GM19467 (cell line): ENCODE data around the gene ORMDL1.
A peak's percentile ranks its signal among the peaks of the same experiment; 100 is the strongest.

Experiments
- ATAC-seq: cut with Tn5 transposase; IDR thresholded peaks from one replicate; pipeline ENCODE4 v1.9.1; 2021; ENCODE audit warnings: mild to moderate bottlenecking, moderate library complexity; ENCODE audit not compliant: unreplicated experiment

Gene ORMDL1, protein sequence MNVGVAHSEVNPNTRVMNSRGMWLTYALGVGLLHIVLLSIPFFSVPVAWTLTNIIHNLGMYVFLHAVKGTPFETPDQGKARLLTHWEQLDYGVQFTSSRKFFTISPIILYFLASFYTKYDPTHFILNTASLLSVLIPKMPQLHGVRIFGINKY

DNA sequence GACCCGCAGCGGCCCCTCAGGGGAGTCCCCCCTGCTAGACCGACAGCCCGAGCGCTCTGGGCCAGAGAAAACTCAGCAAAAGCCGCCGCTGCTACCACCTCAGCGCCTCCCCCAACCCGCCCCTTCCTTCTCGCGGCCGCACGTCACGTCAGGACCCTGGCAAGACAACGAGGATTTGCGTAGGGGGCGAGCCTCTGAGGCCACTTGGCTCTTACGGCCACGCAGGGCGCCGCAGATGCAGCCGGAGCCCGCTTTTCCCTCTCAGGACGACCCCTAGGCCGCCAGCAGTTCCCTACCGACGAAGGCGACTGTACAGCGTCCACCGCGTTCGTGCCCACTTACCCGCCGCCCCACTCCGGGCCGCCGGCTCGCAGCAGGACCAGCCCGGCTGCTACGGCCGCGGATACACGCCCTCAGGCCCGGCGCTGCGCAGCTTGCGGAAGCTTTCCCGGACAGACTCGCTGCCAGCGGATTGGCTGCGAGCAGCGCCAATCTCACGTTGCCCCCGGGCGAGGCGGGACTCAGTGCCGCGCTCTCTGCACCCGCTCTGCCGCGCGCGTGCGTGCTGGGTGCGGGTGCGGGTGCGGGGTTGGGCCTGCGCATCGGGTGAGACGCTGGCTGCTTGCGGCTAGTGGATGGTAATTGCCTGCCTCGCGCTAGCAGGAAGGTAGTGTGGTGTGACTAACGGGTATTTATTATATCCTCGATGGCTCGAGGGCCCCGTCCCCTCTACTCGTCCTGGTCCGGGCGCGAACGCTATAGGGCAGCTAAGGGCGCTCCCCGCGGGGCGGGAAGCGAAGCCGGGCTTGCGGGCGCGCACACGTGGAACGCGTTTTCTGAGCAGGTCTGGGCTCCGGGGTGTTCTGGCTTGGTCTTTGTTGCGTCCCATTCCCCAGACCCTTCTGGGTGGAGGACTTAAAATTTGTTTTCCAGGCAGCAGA is at the start of gene ORMDL1, which contains the start of gene PMS1:
TSS of gene ORMDL1 (minus strand) at position 413 of the 941 bp plus-strand sequence. CDS start 1,744 bp downstream, outside the sequence.
TSS of gene PMS1 (plus strand) at position 524 of the 941 bp plus-strand sequence. CDS start 7,360 bp downstream, outside the sequence.
- ATAC-seq = peak; percentile 94

DNA sequence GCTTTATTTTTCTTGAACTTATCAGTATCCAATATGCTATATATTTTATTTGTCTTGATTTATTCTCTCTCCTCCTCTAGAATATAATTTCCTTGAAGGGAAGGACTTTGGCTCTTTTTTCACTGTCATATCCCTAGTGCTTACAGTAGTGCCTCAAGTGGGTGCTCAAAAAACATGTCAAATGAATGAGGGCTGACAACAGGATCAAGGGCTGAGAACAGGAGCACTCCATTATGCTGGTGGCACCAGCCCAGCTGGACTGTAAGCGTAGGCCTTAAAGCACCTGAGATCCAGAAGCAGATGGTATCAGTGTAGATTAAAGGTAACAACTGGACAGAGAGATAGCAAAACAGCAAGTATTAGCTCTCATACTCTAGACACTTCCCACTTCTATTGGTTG is 46.4 kb upstream of the ORMDL1 start:
- ATAC-seq = no peak

DNA sequence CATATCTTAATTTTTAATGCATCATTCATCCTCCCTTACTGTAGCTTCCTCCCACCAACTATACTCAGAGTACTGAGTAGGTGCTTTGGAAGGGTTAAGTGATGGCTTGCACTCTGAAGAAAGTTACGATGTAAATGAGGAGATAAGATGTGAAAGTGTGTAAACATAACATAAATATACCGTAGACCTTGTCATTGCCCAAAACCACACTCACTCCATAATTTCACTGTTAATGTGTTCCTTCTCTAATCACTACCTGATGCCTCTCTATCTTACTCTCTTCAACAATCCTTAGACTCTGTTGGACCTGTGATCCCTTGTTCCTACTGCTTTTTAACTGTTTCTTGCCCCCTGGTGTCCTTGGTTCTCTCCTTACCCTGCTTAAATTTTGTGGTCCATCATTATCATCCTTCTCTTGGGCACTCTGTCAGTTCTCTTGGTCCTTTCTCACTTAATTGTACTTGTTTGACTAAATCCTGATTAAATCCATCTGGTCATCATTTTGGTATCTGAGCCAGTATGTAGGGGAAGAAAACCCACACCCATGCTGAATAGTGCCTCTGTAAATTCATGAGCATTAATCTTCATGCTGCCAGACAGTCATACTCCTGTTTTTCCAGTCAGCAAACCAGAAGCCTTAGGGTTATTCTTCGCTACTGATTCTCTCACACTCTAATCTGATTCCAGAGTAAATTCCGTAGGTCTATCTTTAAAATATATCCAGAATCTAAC is 45.1 kb upstream of the ORMDL1 start:
- ATAC-seq = no peak

DNA sequence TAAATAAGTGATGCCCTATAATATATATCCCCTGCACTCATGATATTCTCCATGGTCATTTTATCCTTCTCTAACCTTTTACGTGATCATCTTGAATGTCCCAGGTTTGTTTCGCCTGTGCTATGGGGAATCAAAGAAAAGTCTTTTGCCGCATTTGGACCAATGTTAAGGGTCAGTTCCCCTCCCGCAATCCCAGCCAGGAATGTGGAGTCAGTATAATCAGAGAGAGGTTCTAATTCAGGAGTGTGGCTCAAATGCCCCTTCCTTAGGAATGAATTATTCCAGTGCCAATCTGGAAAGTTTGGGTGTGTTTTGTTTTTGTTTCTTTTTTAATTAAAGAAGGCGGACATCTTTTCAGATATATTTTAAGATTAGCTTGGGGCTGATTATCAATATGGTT is 41.9 kb upstream of the ORMDL1 start:
- no peak for ATAC-seq

DNA sequence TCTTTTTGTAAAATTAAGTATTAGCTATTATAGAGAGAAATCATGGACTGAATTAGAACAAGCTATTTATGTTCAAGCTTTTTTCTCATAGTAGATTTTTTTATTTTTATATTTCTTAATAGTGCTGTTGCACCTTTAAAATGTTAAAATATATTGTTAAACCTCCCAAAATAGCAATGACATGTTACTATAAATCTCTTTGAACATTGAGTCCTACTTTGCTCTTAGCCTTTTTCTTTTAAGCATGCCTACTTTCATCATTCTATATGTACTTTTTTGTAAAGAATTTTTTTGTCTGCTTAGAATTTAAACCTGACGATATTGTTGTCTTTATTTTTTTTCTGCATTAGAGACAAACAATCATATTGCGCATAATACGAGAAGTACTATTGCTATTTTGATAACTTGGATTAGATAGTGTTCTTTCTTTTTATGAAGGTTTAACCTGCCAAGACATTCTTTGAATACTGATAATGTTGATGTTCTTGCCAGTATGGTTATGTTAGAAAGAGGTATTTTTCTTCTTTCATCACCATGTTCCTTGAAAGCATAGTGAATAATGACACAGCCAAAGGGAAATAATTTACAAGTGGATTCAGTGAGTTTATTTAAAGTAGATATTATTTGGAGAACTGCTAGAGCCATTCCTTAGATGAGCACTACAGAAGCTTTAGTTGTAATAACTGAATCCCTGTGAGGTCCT is 40.7 kb upstream of the ORMDL1 start:
- ATAC-seq = no peak

DNA sequence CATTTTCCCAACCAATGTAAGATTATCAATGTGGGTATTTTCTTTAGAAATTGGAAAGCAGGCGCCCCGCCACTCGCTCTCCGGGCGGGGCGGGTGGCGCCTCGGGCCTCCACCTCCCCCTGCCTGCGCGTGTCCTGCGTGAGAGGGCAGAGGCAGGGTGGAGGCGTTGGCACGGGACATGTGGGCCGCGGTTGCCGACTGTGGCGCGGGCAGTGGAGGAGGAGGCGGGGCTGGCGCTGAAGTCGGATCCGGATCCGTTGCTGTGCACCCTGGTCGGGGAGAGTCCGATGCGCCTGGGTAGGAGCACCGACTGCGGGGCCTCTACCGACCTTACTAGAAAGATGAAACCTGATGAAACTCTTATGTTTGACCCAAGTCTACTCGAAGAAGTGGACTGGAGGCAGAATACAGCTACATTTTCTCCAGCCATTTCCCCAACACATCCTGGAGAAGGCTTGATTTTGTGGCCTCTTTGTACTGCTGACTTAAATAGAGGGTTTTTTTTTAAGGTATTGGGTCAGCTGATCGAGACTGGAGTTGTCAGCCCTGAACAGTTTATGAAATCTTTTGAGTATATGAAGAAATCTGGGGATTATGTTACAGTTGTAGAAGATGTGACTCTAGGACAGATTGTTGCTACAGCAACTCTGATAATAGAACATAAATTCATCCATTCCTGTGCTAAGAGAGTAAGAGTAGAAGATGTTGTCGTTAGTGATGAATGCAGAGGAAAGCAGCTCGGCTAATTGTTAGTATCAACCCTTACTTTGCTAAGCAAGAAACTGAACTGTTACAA is 38.0 kb upstream of the ORMDL1 start:
- ATAC-seq = no peak

DNA sequence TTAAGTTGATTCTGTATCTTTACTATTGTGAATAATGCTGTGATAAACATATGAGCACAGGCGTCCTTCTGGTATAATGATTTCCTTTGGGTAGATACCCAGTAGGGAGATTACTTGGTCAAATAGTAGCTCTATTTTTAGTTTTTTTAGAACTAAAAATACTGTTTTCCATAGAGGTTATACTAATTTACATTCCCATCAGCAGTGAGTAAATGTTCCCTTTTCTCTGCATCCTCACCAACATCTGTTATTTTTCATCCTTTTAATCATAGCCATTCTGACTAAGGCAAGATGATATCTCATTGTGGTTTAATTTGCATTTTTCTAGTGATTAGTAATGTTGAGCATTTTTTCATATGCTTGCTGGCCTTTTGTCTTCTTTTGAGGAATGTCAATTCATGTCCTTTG is 35.2 kb upstream of the ORMDL1 start:
- ATAC-seq = no peak

DNA sequence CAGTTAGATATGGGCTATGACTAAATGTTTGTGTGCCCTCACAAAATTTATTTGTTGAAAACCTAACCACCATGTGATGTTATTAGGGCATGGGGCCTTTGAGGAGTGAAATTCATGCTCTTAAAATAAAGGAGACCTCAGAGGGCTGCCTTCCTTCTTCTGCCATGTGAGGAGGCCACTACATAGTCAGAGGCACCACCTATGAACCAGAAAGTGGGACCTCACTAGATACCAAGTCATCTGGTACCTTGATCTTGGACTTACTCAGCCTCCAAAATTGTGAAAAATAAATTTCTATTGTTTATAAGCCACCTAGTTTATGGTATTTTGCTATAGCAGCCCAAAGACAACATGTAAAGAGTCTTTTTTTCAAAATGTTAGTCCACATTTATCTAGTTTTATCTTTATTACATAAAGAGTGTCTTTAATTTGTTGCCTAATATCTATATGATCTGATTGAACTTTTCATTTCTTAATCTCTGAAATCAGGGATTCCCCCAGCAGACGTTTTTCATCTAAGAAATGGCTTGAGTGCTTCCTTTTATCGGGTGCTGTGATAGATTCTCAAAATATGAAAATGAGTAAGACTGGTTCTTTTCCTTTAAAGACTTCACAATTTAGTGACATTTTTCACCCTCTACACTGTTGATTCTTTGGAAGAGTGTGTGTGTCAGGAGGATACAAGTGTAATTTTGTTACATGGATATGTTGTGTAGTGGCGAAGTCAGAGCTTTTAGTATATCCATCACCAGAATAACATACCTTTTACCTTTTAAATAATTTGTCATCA is 34.3 kb upstream of the ORMDL1 start:
- no peak for ATAC-seq

DNA sequence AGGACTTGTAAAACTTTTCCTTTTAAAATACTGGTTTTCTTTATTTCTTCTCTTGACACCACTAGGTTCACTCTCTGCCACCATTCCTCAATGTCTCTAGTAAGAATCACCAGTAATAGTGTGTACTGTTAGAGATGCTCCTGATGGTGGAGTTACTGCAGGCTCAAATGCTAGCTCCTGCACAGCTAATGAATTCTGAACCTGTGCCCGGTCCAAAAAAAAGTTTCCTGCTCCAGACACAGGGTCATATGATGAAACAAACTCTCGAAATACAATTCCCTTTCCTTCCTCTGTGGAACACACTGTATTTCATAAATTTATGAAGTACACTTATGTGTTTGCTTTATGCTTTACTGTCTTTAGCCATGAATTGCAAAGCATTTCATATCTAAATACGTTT is 19.3 kb upstream of the ORMDL1 start:
- ATAC-seq = no peak

DNA sequence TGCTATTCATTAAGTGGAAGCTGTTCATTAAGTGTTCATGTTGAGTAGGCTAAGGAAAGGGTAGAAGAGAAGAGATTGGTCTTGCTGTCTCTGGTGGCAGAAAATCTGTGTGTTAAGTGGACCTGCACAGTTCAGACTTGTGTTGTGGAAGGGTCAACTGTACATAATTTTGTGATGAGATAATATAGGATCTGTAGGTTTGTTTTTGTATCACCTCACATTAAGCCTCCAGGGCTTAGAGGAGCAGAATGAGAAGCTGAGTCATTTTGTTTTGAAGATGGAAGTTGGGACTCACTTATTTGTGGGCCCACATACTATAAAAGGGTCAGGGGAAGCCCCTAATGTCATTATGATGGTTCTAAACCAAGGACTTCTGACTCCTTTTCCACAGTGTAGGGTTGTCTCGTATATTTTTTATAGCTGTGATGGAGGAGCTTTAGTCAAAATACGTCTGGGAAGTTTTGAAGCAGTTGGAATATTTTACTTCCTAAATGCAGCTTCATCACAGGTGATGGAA is 18.3 kb upstream of the ORMDL1 start:
- ATAC-seq = no peak

DNA sequence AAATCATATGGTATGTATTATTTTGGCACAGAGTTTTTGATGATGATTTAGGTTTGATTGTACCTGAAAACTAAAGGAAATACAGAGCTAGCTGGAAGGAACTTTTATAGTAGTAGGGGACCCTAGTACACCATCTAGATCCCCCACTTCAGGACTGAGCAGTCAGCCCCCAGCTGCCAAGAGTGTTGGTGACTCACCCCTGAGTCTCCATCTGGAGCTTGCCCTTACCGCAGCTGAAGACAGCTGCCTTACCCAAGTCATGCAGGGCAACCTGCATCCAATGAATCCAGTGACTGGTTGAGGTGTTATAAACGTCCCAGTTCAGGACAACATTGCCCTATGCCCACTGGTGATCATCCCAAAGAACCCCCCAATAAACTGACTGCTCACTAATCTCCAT is 15.4 kb upstream of the ORMDL1 start:
- no peak for ATAC-seq

DNA sequence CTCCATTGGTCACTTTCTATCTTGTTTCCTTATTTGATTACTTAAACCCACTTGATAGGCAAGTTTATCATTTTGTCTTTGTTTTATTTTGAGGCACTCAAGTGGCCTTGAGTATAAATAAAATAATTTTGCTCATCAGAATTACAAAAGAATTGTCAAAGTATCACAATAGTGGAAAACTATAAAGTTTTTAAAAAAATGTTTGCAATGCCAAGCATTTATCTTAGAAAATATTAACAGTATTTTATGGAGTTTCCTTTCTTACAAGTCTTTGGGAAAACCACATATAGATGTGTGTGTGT is 14.8 kb upstream of the ORMDL1 start:
- ATAC-seq = no peak

DNA sequence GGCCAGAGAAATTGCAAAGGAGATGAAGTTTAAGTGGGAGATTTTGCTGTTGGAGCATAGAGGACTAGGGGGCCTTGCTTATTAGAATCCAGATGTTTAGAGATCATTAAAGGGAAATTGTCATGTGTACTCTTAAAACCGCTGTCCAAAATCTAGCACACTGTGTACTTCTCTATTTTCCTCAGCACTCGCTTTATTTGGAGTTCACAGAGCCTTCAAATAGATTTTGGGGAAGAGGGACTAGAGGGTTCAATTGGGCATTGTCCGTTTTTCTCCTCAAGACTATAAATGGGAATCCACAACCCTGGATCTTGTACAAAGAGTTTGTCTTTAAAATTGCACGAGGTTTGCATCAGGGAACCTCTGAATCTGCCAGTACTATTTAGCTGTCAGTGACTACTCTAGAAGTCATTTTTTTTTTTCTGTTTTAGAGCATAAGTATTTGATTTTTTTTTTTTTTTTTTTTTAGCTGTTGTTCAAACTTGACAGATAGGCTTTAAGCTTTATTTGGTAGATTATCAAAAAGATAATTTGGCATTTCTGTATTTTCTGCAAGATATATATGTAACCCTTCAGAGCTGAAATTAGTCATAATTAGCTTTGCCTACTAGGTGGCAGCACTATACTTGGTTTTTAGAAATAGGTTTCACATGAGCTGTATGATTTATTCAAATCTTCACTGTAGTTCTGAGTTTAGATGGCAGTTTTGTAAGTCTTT is 14.3 kb upstream of the ORMDL1 start:
- ATAC-seq = no peak

DNA sequence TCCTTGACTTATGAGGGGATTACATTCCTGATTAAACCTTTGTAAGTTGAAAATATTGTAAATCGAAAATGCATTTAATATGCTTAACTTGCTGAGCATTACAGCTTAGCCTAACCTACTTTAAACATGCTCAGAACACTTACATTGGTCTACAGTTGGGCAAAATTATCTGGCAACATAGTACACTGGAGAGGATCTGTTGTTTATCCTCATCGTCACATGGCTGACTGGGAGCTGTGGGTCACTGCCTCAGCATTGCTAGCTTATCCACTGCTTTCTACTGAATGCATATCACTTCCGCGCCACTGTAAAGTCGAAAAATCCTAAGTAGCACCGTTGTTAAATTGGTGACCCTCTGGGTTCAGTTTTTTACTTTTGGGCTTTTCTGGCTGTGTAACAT is 13.8 kb upstream of the ORMDL1 start:
- ATAC-seq = no peak

DNA sequence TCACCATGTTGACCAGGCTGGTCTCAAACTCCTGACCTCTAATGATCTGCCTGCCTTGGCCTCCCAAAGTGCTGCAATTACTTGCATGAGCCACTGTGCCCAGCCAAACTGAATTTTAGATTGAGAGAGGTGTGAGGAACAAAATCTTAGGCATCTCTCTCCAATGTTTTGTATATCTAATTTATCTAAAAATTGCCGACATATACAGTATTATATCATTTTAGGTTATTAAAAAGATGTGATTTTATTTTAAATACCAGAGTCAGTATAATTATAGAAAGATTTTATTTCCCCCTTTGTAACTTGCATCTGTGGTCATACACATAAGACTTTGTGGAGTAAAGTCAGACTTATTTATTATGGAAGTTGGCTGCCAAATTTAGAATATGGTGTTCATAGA is 10.2 kb upstream of the ORMDL1 start:
- no peak for ATAC-seq

DNA sequence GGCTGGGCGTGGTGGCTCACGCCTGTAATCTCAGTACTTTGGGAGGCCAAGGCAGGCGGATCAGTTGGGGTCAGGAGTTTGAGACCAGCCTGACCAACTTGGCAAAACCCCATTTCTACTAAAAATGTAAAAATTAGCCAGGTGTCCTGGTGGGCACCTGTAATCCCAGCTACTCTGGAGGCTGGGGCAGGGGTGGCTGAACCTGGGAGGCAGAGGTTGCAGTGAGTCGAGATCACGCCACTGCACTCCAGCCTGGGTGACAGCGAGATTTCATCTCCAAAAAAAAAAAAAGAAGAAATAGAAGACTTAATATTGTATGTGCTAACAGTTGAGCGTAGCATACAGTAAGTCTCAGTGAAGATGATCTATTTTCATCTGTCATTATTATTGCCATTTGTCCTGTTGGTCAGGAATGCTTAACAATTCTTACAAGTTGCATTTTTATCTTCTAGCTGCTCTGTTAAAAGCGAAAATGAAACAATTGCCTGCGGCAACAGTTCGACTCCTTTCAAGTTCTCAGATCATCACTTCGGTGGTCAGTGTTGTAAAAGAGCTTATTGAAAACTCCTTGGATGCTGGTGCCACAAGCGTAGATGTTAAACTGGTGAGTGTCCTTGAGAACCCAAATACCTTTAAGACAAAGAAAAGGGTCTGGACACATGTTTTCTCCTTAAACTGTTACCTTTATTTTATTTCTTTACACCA is 7.4 kb upstream of the ORMDL1 start:
- no peak for ATAC-seq

DNA sequence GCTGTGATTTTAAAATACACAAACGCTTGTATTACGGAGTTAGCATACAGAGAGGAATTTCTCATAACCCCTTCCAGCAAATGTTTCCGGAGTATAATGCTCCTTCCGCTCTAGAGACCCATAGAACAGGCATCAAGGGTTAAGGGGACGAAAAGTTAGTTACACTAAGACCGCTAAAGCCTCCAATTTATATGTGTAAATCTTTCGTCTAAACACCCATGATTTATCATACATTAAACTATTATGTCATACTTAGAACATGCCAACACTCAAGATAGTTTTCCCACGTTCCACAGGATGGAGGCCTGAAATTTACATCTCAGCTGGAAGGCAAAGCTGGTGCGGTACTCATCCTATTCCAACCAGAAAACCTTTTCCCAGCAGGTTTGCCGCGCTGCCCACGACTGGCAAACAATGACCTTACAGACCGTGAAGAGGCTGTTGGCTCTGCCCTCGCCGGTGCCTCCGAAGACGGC is 650 bp downstream of the ORMDL1 start:
- no peak for ATAC-seq

DNA sequence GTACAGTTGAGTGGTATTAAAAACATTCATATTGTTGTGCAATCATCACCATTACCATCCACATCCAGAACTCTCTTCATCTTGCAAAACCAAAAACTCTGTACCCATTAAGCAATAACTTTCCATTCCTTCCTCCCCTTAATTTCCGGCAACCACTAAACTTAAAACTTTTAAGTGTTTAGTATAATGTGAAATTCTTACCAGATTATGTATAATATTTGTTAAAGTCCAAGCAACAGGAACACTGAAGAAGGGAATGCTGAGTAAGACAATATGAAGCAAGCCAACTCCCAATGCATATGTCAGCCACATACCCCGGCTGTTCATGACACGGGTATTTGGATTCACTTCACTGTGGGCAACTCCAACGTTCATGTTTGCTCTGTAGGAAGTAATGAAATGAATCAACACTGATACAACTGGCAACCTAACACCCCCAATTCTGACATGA is 1.9 kb downstream of the ORMDL1 start:
- no peak for ATAC-seq
